GM13977 (cell line): ENCODE measurements around the gene GYG1.

Experiments used
- DNase-seq: peaks from one replicate; pipeline ENCODE4 v3.0.0; 2012; ENCODE audit warnings: low spot score
- CTCF ChIP-seq: IDR thresholded peaks from 2 replicates; pipeline ENCODE4 v1.5.1; 2012; ENCODE audit warnings: mild to moderate bottlenecking, control low read depth; ENCODE audit not compliant: insufficient read depth; ENCODE audit errors: extremely low read depth, missing control alignments
- in situ Hi-C: fragments of 300-500 bp; cut with MboI; formaldehyde crosslinking; loops from one replicate; pipeline ENCODE4 v1.12.0; 2022; ENCODE audit warnings: low sequenced_read_pairs, low pct_unique_long_range_greater_than_20kb, mixed read lengths, inconsistent platforms; ENCODE audit not compliant: unreplicated experiment

GYG1 gene

DNA sequence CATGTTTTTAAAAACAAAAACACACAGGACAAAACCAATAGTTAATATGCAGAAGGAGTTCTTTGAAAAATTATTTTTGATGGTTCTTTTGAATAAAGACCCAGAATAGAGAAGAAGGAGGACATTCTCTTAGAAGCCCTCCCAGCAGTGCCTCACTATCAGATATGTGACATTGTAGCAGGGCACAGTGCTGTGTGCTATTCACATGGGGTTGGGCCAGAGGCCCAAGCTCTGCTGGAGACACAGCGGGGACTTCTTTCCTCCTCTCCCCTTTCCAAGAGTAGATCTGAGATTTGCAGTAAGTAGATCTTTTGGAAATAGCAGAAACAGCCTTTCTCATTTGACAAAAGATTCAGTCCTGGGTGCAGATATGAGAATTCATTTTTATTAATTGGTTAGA is 6.3 kb downstream of the GYG1 start:
- TF ChIP-seq CTCF = no peak
- in situ Hi-C loops = no loop called here
- DNase-seq = no peak

DNA sequence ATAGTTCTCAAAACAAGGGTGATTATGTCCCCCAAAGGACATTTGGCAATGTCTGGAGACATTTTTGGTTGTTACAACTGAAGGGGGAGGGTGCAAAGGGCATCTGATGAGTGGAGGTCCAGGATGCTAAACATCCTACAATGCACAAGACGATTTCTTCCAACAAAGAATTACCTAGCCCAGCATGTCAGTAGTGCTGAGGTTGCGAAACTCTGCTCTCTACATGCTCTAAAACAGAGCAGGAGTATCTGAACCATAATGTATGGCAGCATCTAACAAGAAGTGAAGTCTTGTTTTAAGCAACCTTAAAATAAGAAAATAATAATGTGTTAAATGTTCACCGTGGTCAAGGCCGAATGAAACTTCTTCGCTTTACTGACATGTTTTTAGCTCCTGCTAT is 7.0 kb downstream of the GYG1 start:
- in situ Hi-C loops = no loop called here

GRCh38 chr3:148998715-148999423 is 7.5 kb downstream of the GYG1 start:
- no peak for DNase-seq
- in situ Hi-C loops = no loop called here
- no peak for TF ChIP-seq CTCF

More for the DNA sequence above, 7.0 kb downstream of the GYG1 start:
- DNase-seq = no peak
- TF ChIP-seq CTCF = no peak

GRCh38 chr3:148999806-149000205 is 8.5 kb downstream of the GYG1 start:
- in situ Hi-C loops = no loop called here
- TF ChIP-seq CTCF = no peak
- no peak for DNase-seq

- in situ Hi-C loops = no loop called here
- no peak for DNase-seq
- no peak for TF ChIP-seq CTCF
Measured at GRCh38 chr3:149000206-149000745, 8.9 kb downstream of the GYG1 start.

- no peak for TF ChIP-seq CTCF
- DNase-seq = no peak
- in situ Hi-C loops = no loop called here
Measured at GRCh38 chr3:149001727-149002126, 10.4 kb downstream of the GYG1 start.
